NCI-H187 treated with DMSO at 0.1 percent for 48 hours (cell line): ENCODE data around the gene TNPO3.
"Not testable (repeated sequence)": the region's sequence is repeated elsewhere in the genome, so short reads cannot be mapped to it uniquely, and the experiment has no call there.

Experiments used
- DNase-seq: peaks from one replicate; lab custom pipeline; 2025; lab: John Stamatoyannopoulos, UW

The TNPO3 gene

GRCh38 chr7:128921866-128922440 is 133.0 kb downstream of the TNPO3 start:
- no peak for DNase-seq

GRCh38 chr7:128920913-128921582 is 133.9 kb downstream of the TNPO3 start:
- DNase-seq, result no peak

DNA sequence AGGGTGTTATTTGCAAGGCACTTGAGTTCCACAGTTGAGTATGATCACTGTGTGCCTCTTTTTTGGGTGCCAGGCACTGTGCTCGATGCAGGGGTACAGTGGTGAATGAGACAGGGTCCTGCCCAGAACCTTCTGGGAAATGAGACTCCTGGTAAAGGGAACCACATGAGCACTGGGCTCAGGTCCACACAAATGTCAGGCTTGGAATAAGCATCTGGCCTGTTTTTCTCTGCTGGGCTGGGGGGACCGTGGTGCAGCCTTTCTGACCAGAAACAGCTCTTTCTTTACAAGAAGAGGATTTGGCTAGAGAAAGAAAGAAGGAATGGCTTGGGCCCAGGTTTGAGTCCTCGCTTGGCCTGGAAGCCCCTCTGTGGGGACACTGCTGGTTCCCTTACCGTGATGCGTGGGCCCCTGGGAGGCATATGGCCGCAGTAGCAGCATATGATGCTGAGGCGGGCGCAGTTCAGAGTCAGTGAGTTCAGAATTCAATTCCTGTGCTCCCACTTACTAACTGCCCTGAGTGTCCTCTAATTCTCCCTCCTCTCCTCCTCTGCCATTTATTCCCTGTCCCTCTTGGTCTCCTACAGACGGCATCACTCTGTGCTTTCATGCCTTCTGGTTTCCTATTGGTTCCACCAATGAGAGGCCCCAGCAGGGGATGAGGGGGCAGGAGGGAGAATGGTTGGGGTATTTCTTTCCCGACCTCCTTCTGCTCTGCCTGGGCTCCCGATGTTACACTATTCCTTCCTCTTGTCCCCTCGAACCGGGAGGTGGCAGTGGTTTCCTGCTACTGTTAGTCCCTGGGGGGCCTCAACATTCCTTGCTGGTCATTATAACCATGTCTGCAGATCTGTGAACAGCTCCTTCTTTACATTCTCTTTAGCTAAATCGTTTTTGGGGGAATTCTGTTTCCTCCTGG is 134.8 kb downstream of the TNPO3 start:
- no peak for DNase-seq

GRCh38 chr7:128919241-128919640 is 135.7 kb downstream of the TNPO3 start:
- no peak for DNase-seq

- no peak for DNase-seq
Observed at GRCh38 chr7:128918016-128918665, 136.8 kb downstream of the TNPO3 start.

DNA sequence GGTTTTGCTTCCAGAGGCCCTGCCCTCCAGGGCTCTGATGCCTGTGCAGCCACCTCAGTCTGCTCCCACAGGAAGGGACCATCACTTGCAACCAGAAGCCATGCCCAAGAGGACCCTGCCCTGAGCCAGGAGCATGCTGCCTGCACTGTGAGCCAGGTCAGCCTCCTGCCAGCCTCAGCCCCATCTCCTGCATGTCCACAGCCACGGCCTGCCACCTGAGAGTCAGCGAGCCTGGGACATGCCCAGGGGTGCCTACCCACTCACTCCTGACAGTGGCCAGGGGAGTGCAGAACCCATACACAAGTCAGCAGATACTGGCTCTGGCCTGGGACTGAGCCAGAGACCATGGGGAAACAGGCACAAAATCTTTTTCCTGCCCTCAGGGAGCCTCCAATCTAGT is 137.8 kb downstream of the TNPO3 start:
- DNase-seq, result no peak

DNA sequence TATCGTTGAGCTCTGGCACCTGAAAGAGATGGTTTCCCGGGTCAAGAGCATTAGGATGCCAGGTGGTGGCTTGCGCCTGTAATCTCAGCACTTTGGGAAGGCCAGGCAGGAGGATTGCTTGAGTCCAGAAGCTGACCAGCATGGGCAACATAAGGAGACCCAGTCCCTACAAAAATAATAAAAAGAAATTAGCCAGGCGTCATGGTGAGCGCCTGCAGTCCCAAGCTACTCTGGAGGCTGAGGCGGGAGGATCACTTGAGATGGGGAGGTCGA is 138.3 kb downstream of the TNPO3 start:
- no peak for DNase-seq

DNA sequence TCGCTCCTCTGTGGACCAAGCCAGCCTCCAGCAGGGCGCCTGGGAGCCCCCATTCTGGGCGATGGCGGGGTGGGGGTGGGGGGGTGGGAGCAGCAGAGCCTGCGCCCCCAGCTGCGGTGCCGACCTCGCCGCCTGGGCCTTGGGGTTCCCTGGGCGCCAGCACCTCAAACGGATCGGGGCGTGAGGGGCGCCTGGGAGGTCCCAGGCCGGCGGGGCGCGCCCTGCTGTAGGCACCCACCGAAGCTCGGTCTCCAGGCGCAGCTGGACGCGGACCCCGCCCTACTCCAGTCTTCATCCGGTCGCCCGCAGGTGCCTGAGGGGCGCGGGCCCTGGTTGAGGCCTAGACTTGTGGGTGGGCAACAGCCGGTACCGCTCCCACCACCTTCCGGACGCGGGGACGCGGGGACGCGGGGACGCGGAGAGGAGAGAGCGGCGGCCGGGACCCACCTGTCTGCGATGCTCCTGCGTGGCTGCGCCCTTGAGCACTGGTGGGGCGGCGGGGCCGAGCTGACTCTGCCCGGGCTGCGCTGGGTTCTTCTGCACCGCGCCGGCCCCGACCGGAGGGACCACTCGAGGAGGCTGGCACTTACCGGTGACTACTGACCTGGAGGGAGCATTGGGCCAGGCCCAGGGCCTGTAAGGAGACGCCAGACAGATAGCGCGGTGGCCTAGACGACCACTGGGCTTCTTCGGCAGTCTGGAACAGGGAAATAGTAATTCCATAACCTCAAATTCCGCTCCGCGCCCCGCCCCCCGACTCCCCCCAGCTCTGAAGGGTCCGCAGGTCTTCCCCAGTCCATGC is 138.9 kb downstream of the TNPO3 start:
- no peak for DNase-seq

DNA sequence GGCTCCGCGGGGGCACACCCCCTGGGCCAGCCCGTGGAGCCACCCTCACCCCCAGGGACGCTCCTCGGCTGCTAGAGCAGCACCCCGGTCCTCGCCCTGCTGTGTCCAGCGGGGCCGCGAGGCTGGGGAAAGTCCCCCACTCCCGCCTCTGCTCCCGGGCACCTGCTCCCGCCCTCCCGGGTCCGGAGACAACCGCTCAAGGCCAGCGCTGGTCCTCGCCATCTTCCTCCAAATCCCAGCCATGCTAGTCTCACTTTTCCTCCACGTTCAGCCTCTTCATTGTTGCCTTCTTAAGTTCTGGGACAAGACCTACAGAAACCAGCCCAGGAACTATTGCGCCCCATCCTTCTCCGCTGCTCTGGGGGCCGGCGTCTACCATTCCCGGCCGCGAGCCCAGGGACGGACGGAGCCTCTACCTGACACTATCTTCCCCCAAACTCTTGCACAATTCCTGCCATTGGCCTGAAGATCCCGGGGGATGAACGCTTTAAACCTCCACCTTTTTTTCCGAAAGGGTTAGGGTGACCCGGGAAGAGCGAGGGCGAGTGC is 139.6 kb downstream of the TNPO3 start:
- DNase-seq, result no peak

GRCh38 chr7:128914566-128915151 is 140.3 kb downstream of the TNPO3 start:
- no peak for DNase-seq

DNA sequence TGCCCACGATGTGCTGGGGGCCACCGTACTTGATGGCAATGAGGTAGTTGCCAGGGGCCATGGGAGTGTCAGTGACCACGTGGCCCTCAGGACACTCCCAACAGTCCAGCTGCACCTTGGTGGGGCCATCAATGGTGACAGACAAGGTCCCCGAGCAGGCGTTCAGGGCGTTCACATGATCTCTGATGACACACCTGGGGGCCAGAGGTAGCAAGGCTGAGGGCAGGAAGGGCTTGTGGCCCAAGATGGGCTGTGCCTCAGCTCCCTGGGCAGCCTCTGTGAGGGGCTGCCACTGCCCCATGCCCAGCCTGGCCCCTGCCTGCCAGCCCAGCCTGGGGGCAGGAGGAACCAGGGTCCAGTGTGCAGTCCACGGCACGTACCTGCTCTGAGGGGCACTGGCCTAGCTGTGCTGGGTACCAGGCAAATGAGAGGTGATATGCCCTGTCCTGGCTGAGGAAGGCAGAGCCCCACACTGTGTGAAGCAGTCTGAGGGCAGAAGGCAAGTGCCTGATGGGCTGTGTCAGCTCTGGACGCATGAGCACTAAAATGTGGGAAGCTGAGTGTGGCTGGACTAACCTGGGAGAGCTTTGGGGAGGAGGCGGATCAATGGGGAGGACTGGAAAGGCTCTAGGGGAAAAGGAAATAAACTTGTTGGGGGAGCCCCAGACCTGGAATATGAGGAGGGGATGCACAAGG is 140.9 kb downstream of the TNPO3 start:
- DNase-seq, result no peak

DNA sequence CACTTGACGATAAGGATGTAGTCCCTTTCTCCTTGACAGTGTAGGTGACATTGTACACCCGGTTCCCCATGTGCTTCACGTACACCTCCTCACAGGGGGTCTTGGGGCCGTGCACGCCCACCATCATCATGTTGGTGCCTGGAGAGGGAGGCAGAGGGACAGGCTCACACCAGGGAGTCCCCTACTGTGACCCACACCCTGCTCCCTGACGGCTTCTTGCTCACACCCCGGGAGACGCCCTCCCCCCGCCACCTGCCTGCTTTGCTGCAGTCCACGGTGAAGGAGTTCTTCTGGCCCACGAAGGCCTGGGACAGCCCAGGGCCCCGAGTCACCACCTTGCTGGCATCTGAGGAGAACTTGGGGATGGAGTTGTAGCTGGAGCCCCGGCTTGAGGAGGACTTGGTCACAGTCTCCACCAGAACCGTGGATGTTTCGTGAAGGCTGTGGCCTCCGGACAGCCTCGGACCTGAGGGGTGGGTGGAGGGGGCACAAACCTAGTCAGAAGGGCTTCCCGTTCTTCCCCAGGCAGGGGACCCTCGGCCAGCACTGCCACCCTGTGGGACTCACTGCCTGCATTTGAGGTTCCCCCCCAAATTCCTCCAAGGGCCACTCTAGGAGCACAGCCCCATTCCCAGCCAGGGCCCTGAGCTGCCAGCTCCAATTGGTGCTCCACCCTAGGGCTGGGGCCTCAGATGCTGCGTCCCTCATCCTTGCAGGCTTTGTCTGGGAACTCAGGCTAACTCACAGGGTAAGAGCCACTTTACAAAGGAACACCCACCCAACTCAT is 142.0 kb downstream of the TNPO3 start:
- not testable (repeated sequence) for DNase-seq

DNA sequence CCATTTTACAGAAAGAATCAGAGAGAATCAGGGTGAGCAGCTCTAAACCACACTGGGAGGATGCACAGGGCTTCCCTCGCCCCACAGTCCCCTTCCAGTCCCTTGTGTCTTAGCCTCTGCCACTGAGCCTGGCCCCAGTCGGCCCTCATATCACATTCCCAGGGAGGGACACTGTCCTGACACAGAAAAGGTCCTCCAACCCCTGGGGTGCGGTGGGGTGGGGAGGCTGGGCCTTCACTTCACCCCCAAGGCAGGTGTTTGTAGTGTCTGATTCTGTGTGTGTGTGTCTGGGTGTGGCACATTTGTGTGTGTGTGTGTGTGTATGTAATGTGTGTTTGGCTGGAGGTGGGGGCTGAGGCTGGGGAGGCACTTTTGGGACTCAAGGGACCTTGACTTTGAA is 142.6 kb downstream of the TNPO3 start:
- no peak for DNase-seq

GRCh38 chr7:128911423-128912031 is 143.4 kb downstream of the TNPO3 start:
- DNase-seq, result no peak

GRCh38 chr7:128910569-128910945 is 144.4 kb downstream of the TNPO3 start, which contains the start of gene KCP:
KCP (minus strand) TSS chr7:128910709; CDS start chr7:128910676, 33 bp downstream.
- no peak for DNase-seq

DNA sequence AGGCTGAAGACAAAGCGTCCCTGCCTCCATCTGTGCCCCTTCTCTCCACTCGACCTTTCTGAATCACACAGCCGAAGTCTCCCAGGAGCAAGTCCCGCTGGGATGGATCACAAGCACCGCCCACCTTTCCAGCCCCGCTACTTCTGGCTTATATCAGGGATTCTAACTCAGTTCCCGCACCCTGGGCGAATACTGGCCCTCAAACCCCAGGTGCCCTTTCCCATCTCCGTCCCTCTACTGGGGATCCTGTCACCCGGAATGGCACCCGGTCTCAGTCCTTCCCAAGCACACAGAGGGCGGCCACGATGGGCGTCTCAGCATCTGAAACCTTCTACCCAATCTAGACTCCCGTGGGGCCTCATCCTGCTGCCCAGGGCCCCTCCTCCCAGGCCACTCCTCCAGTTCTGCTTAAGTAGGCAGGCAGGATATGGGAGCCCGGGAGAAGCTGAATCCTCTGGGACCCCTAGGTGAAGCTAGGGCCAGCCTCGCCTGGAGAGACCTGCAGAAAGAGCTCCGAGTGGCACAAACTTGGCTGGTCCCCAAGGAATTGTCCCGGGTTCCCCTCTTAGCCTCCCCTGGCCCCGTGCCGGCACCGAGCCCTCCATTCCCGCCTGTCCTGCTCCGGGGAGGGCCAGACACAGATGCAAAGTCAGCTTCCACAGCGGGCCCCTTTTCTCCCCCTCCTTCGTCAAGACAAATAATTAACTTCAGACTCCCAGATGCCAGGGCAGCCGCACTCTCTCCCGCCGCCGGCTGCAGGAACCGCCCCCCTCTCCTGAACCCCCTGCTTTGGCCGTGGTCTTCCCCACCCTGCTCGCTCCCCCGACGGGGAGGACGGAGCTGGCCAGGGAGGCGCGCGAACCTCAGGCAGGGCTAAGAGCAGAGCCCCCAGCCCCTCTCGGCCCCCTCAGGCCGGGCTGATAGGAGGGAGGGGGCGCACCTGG is 145.0 kb downstream of the TNPO3 start:
- no peak for DNase-seq

DNA sequence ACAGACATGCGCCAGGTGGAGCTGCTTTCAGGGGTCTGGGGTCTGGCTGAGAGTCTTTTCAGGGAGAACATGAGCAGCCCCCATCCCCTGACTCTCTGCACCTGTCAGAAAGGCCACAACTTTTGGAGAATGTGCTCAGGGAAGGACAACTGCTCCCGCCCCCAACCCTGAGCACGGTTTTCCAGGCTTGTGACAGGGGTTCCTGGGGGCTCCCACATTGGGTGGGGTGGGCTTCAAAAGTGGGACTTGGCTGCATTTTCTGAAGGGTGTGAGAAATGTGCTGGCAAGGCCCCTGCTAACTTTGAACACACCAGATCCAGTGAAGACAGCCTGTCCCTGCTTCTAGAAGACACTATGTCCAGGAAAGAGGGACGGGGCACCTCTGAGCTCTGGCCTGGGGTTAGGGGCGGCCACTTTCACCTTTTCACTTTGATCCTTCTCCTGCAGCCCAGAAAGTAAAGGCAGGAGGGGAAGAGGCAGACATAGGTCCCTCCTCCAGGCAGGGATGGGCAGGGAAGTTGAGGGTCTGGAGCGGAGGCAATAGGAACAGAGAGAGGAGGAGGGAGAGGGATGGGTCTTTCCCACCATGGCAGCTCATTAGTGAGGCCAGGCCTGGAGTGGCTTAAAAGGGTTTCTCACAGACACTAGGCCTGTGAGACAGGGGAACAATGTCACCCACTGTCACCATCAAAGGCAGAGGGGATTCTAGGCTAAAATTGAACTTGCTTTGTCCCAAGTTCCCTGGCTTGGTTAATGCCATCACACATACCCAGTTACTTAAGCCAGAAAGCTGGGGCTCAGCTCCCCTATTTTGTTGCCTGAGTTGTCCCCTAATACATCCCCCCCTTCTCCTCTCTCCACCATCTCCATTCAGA is 145.9 kb downstream of the TNPO3 start:
- DNase-seq, result no peak
